ENCODE results near the gene RPP25L. TPM values are rescaled to one million over a fixed set of nuclear protein-coding genes. Genes with fewer than 3 reads are reported as not detected.
A peak's percentile ranks its signal among the peaks of the same experiment; 100 is the strongest.

RPP25L gene
- total RNA-seq, 1 donor from 2014 or later: 16.2 TPM

GRCh38 chr9:34591917-34592866, 19.7 kb downstream of the RPP25L start:
- no peak overlapping the region for H3K4me3 Mint-ChIP-seq (ENCODE audit: unreplicated experiment)
- peaks cover 31% of the 10 kb centered on the region for H3K4me1 Mint-ChIP-seq (ENCODE audit: unreplicated experiment)
- no peak for TF ChIP-seq CTCF (IDR thresholded peaks at IDR 0.05)
- H3K9me3 Mint-ChIP-seq (ENCODE audit: unreplicated experiment): no peaks in the 10 kb centered on the region
- DNase-seq (ENCODE audit: extremely low spot score, unreplicated experiment): no peak
- peaks cover 58% of the 10 kb centered on the region for H3K27me3 Mint-ChIP-seq (ENCODE audit: unreplicated experiment)
- no peaks in the 10 kb centered on the region for H3K36me3 Mint-ChIP-seq (ENCODE audit: unreplicated experiment)
- H3K27ac Mint-ChIP-seq (ENCODE audit: unreplicated experiment): no peak overlapping the region

- peak; percentile 96 for DNase-seq (ENCODE audit: extremely low spot score, unreplicated experiment)
- H3K4me1 Mint-ChIP-seq (ENCODE audit: unreplicated experiment): peaks cover 31% of the 10 kb centered on the region
- H3K4me3 Mint-ChIP-seq (ENCODE audit: unreplicated experiment): no peak overlapping the region
- no peaks in the 10 kb centered on the region for H3K36me3 Mint-ChIP-seq (ENCODE audit: unreplicated experiment)
- TF ChIP-seq CTCF (IDR thresholded peaks at IDR 0.05): peak; percentile 96
- peaks cover 61% of the 10 kb centered on the region for H3K27me3 Mint-ChIP-seq (ENCODE audit: unreplicated experiment)
- H3K27ac Mint-ChIP-seq (ENCODE audit: unreplicated experiment): no peak overlapping the region
- no peaks in the 10 kb centered on the region for H3K9me3 Mint-ChIP-seq (ENCODE audit: unreplicated experiment)
Observed at GRCh38 chr9:34591248-34591916, 20.5 kb downstream of the RPP25L start.

- no peaks in the 10 kb centered on the region for H3K36me3 Mint-ChIP-seq (ENCODE audit: unreplicated experiment)
- DNase-seq (ENCODE audit: extremely low spot score, unreplicated experiment): no peak
- peaks cover 31% of the 10 kb centered on the region for H3K4me1 Mint-ChIP-seq (ENCODE audit: unreplicated experiment)
- H3K9me3 Mint-ChIP-seq (ENCODE audit: unreplicated experiment): no peaks in the 10 kb centered on the region
- no peak for TF ChIP-seq CTCF (IDR thresholded peaks at IDR 0.05)
- peaks cover 65% of the 10 kb centered on the region for H3K27me3 Mint-ChIP-seq (ENCODE audit: unreplicated experiment)
- H3K27ac Mint-ChIP-seq (ENCODE audit: unreplicated experiment): no peak overlapping the region
- H3K4me3 Mint-ChIP-seq (ENCODE audit: unreplicated experiment): peak overlapping the region; percentile 66
Observed at GRCh38 chr9:34590381-34591247, 21.3 kb downstream of the RPP25L start.

GRCh38 chr9:34589636-34590380, 22.1 kb downstream of the RPP25L start, which contains the start of gene CNTFR:
Gene CNTFR (minus strand): TSS chr9:34589724. CDS start chr9:34568981, 20,743 bp downstream.
- H3K4me3 Mint-ChIP-seq (ENCODE audit: unreplicated experiment): peak within 1 kb of the TSS; percentile 72
- H3K4me1 Mint-ChIP-seq (ENCODE audit: unreplicated experiment): peaks cover 31% of the 10 kb centered on the region
- H3K9me3 Mint-ChIP-seq (ENCODE audit: unreplicated experiment): no peaks in the 10 kb centered on the region
- H3K27ac Mint-ChIP-seq (ENCODE audit: unreplicated experiment): no peak within 1 kb of the TSS
- no peak for TF ChIP-seq CTCF (IDR thresholded peaks at IDR 0.05)
- no peak for DNase-seq (ENCODE audit: extremely low spot score, unreplicated experiment)
- no peaks in the 10 kb centered on the region for H3K36me3 Mint-ChIP-seq (ENCODE audit: unreplicated experiment)
- H3K27me3 Mint-ChIP-seq (ENCODE audit: unreplicated experiment): peaks cover 72% of the 10 kb centered on the region

All from osteocyte (in vitro differentiated cells).